Upper lobe of left lung (tissue), 4 donors: ENCODE results near the gene SAP30BP.

Experiments used
- EP300 ChIP-seq, 4 donors: sonication (generic); formaldehyde crosslinking; IDR thresholded peaks; one replicate each; pipeline ENCODE4 v1.5.1; 2017; ENCODE audit warnings: antibody characterized with exemption in 4 of 4, control low read depth in 2 of 4
- POLR2A ChIP-seq, 4 donors: fragments of 450-650 bp; IDR thresholded peaks; one replicate each; pipeline ENCODE4 v1.5.1; 2016 to 2017; ENCODE audit warnings: antibody characterized with exemption in 4 of 4, mild to moderate bottlenecking in 2 of 4
- POLR2AphosphoS5 ChIP-seq, 2 donors: sonication (generic); formaldehyde crosslinking; IDR thresholded peaks; one replicate each; pipeline ENCODE4 v1.5.1; 2017; ENCODE audit warnings: antibody characterized with exemption in 2 of 2
- TF ChIP-seq, protein P1 (sequence below), 6 experiments: fragments of 450-650 bp in 4 of 6; fragments of 200-600 bp in 2 of 6; sonication (generic) in 2 of 6; IDR thresholded peaks; one replicate each; pipeline ENCODE4 v1.5.1; 2016 to 2019; ENCODE audit warnings: antibody characterized with exemption in 6 of 6

DNA sequence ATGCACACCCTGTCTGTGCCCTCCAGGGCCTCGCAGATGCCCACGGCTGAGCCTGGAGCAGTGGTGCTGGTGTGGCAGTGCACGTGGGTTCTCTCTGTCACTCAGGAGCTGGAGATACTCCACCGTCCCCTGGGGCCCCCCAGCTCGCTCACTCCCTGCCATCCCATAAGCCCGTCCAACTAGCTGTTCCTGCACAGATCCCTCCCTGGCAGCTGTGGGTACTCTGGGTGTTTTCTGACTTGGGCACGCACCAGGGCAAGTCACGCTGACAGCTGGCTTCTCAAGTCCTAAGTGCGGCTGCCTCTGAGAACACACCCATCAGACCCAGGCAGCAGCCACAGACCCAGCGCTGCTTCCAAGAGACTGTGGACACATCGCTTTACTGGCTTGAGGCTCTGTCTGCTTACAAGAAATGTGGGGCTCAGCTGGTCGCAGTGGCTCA lies 28.7 kb downstream of the SAP30BP start:
- TF ChIP-seq POLR2A (IDR thresholded peaks at IDR 0.05): no peak
- TF ChIP-seq, protein P1, sequence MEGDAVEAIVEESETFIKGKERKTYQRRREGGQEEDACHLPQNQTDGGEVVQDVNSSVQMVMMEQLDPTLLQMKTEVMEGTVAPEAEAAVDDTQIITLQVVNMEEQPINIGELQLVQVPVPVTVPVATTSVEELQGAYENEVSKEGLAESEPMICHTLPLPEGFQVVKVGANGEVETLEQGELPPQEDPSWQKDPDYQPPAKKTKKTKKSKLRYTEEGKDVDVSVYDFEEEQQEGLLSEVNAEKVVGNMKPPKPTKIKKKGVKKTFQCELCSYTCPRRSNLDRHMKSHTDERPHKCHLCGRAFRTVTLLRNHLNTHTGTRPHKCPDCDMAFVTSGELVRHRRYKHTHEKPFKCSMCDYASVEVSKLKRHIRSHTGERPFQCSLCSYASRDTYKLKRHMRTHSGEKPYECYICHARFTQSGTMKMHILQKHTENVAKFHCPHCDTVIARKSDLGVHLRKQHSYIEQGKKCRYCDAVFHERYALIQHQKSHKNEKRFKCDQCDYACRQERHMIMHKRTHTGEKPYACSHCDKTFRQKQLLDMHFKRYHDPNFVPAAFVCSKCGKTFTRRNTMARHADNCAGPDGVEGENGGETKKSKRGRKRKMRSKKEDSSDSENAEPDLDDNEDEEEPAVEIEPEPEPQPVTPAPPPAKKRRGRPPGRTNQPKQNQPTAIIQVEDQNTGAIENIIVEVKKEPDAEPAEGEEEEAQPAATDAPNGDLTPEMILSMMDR (IDR thresholded peaks at IDR 0.05): no peak
- TF ChIP-seq EP300 (IDR thresholded peaks at IDR 0.05): no peak
- TF ChIP-seq POLR2AphosphoS5 (IDR thresholded peaks at IDR 0.05): no peak
